AG09319 (cell line): ENCODE measurements around the gene ELP4.

ENCODE experiments used
- DNase-seq: peaks from one replicate; pipeline ENCODE4 v3.0.0-alpha.2; 2010; ENCODE audit warnings: low read depth; ENCODE audit errors: extremely low read depth
- CTCF ChIP-seq: IDR thresholded peaks from 2 replicates; pipeline ENCODE4 v1.5.1; 2011; ENCODE audit warnings: low read depth, mild to moderate bottlenecking, inconsistent platforms, low read length, moderate library complexity

The ELP4 gene

GRCh38 chr11:31625868-31626267 is 116.3 kb downstream of the ELP4 start:
- no peak for TF ChIP-seq CTCF
- DNase-seq = no peak

GRCh38 chr11:31628111-31628510 is 118.5 kb downstream of the ELP4 start:
- DNase-seq = no peak
- TF ChIP-seq CTCF = no peak

- no peak for TF ChIP-seq CTCF
- DNase-seq = no peak
Measured at GRCh38 chr11:31636983-31637382, 127.4 kb downstream of the ELP4 start.

- no peak for TF ChIP-seq CTCF
- DNase-seq = no peak
Measured at GRCh38 chr11:31640611-31641010, 131.0 kb downstream of the ELP4 start.

- no peak for DNase-seq
Measured at GRCh38 chr11:31641477-31642062, 132.0 kb downstream of the ELP4 start.

GRCh38 chr11:31643857-31644256 is 134.3 kb downstream of the ELP4 start:
- TF ChIP-seq CTCF = no peak

More at GRCh38 chr11:31641477-31642062, 132.0 kb downstream of the ELP4 start:
- TF ChIP-seq CTCF = peak; percentile 53

GRCh38 chr11:31645747-31646146 is 136.2 kb downstream of the ELP4 start:
- TF ChIP-seq CTCF = no peak
- DNase-seq = peak; percentile 34

More at GRCh38 chr11:31643857-31644256, 134.3 kb downstream of the ELP4 start:
- no peak for DNase-seq
